NCI-H2107 (cell line): ENCODE measurements around the gene TBL3.
A peak's percentile ranks its signal among the peaks of the same experiment; 100 is the strongest.

Source experiments
- DNase-seq: peaks from one replicate; lab custom pipeline; 2025; lab: John Stamatoyannopoulos, UW

TBL3 gene

GRCh38 chr16:2016407-2016922 is 44.6 kb downstream of the TBL3 start:
- no peak for DNase-seq

- DNase-seq: no peak
These were observed 47.7 kb downstream of the TBL3 start, which contains the start of gene NPW for GRCh38 chr16:2019518-2019920. Gene NPW (plus strand): TSS chr16:2019785.

GRCh38 chr16:2019921-2020831 is 48.3 kb downstream of the TBL3 start:
- DNase-seq: no peak

GRCh38 chr16:2022723-2023091 is 50.9 kb downstream of the TBL3 start:
- DNase-seq: no peak

- DNase-seq: peak; percentile 85
These were observed 51.5 kb downstream of the TBL3 start for GRCh38 chr16:2023092-2024031.

GRCh38 chr16:2024032-2024420 is 52.2 kb downstream of the TBL3 start:
- no peak for DNase-seq

- DNase-seq: no peak
These were observed 53.4 kb downstream of the TBL3 start for GRCh38 chr16:2025251-2025650.

GRCh38 chr16:2025878-2026460 is 54.1 kb downstream of the TBL3 start:
- no peak for DNase-seq

GRCh38 chr16:2026461-2027023 is 54.7 kb downstream of the TBL3 start, which contains the start of gene NHERF2:
Gene NHERF2 (plus strand): TSS chr16:2026902. CDS start chr16:2027006, 104 bp downstream.
- no peak for DNase-seq

GRCh38 chr16:2027024-2028010 is 55.5 kb downstream of the TBL3 start:
- DNase-seq: no peak

GRCh38 chr16:2028146-2028545 is 56.3 kb downstream of the TBL3 start:
- no peak for DNase-seq

GRCh38 chr16:2028620-2029220 is 56.9 kb downstream of the TBL3 start:
- no peak for DNase-seq

GRCh38 chr16:2029350-2029749 is 57.5 kb downstream of the TBL3 start:
- DNase-seq: no peak

- no peak for DNase-seq
These were observed 58.2 kb downstream of the TBL3 start for GRCh38 chr16:2030036-2030435.

GRCh38 chr16:2031081-2031577 is 59.3 kb downstream of the TBL3 start:
- no peak for DNase-seq
